Upper lobe of left lung (tissue), 6 donors: Measurements from ENCODE around the gene MED13L. TPM values are rescaled to one million over a fixed set of nuclear protein-coding genes. Genes with fewer than 3 reads are reported as not detected.

Source experiments
- ATAC-seq, 2 donors: fragments of 200-7000 bp; cut with Tn5 transposase; one replicate each; pipeline ENCODE4 v1.9.1; 2022; ENCODE audit warnings: mild to moderate bottlenecking in 2 of 2, moderate library complexity in 2 of 2; ENCODE audit not compliant: low FRiP score in 2 of 2
- DNase-seq, 2 donors: peaks; one replicate each; pipeline ENCODE4 v3.0.0-alpha.2; 2019 to 2020
- H3K27ac ChIP-seq, 4 donors: fragments of 200-600 bp; sonication (generic); one replicate each; pipeline ENCODE4 v1.5.1; 2016 to 2019
- H3K27me3 ChIP-seq, 4 donors: fragments of 200-600 bp; sonication (generic); one replicate each; pipeline ENCODE4 v1.5.1; 2017 to 2019
- H3K36me3 ChIP-seq, 4 donors: fragments of 200-600 bp; sonication (generic); one replicate each; pipeline ENCODE4 v1.5.1; 2016 to 2019
- H3K4me1 ChIP-seq, 4 donors: fragments of 200-600 bp; sonication (generic); one replicate each; pipeline ENCODE4 v1.5.1; 2018 to 2019
- H3K4me3 ChIP-seq, 4 donors: fragments of 200-600 bp; sonication (generic); one replicate each; pipeline ENCODE4 v1.5.1; 2017 to 2019; ENCODE audit warnings: mild to moderate bottlenecking in 2 of 4, moderate library complexity in 1 of 4
- H3K9me3 ChIP-seq, 4 donors: fragments of 200-600 bp; sonication (generic); one replicate each; pipeline ENCODE4 v1.5.1; 2018 to 2019
- CTCF ChIP-seq, 6 experiments: fragments of 450-650 bp in 4 of 6; fragments of 200-600 bp in 2 of 6; sonication (generic) in 2 of 6; IDR thresholded peaks; one replicate each; pipeline ENCODE4 v1.5.1; 2016 to 2019; ENCODE audit warnings: antibody characterized with exemption in 6 of 6
- EP300 ChIP-seq, 4 donors: sonication (generic); formaldehyde crosslinking; IDR thresholded peaks; one replicate each; pipeline ENCODE4 v1.5.1; 2017; ENCODE audit warnings: antibody characterized with exemption in 4 of 4, control low read depth in 2 of 4
- POLR2A ChIP-seq, 4 donors: fragments of 450-650 bp; IDR thresholded peaks; one replicate each; pipeline ENCODE4 v1.5.1; 2016 to 2017; ENCODE audit warnings: antibody characterized with exemption in 4 of 4, mild to moderate bottlenecking in 2 of 4
- POLR2AphosphoS5 ChIP-seq, 2 donors: sonication (generic); formaldehyde crosslinking; IDR thresholded peaks; one replicate each; pipeline ENCODE4 v1.5.1; 2017; ENCODE audit warnings: antibody characterized with exemption in 2 of 2
- WGBS, 2 donors: methylation state at CpG; one replicate each; pipeline ENCODE4 v1.1.5; 2017 to 2018; 5-methylcytosine and 5-hydroxymethylcytosine counted together
- total RNA-seq, 6 donors: library from RNA; depleted of rRNA in 4 of 6; stranded (reverse); fragments of >200 nt in 4 of 6; gene quantifications; one replicate each; pipeline versions ENCODE4 v1.1.0 to v1.2.1, GENCODE V29; 2016 to 2021
- donor health status: DM: no; HTN: no; CAD: no; lungs with moderate emphysema.
- donor health status: DM: no; HTN: yes; CAD: no; lungs with severe emphysema.

The MED13L gene
- total RNA-seq, 6 donors from 2014 or later: 96.6 to 178 (median 124) TPM

- Histone ChIP-seq H3K27me3 (no peaks in the 10 kb centered on the region), H3K4me3 (no peak overlapping the region), H3K27ac (no peak overlapping the region), H3K36me3 (no peaks in the 10 kb centered on the region), H3K4me1 (peaks cover 34 to 71% (median 44%) of the 10 kb centered on the region in 4 donors), H3K9me3 (no peaks in the 10 kb centered on the region)
- TF ChIP-seq POLR2AphosphoS5 (IDR thresholded peaks at IDR 0.05) (no peak), EP300 (IDR thresholded peaks at IDR 0.05) (no peak), CTCF (IDR thresholded peaks at IDR 0.05) (peak in 1 of 6 experiments; percentile 6)
- WGBS, 2 donors: 86 to 88% methylated on average over 4 of the region's 4 CpGs
- DNase-seq: no peak
- no peak for ATAC-seq
These were observed 136.2 kb downstream of the MED13L start for GRCh38 chr12:116141110-116141832.

GRCh38 chr12:116140529-116140928 lies 137.0 kb downstream of the MED13L start:
- no peaks in the 10 kb centered on the region for H3K36me3 ChIP-seq
- DNase-seq: no peak
- ATAC-seq: no peak
- 83 to 88% methylated on average over 4 of the region's 4 CpGs for WGBS, 2 donors
- H3K4me3 ChIP-seq: no peak overlapping the region
- H3K4me1 ChIP-seq: peaks cover 39 to 77% (median 50%) of the 10 kb centered on the region in 4 donors
- no peaks in the 10 kb centered on the region for H3K9me3 ChIP-seq
- no peak overlapping the region for H3K27ac ChIP-seq
- no peak for TF ChIP-seq POLR2AphosphoS5 (IDR thresholded peaks at IDR 0.05)
- no peak for TF ChIP-seq POLR2A (IDR thresholded peaks at IDR 0.05)
- TF ChIP-seq CTCF (IDR thresholded peaks at IDR 0.05): no peak
- no peak for TF ChIP-seq EP300 (IDR thresholded peaks at IDR 0.05)
- no peaks in the 10 kb centered on the region for H3K27me3 ChIP-seq

- no peak for ATAC-seq
- peaks cover 42 to 79% (median 52%) of the 10 kb centered on the region in 4 donors for H3K4me1 ChIP-seq
These were observed 138.7 kb downstream of the MED13L start for GRCh38 chr12:116138781-116139180.

GRCh38 chr12:116138364-116138763 lies 139.1 kb downstream of the MED13L start:
- 79 to 85% methylated on average over 2 of the region's 2 CpGs for WGBS, 2 donors
- ATAC-seq: peak in 1 of 2 donors; percentile 9
- Histone ChIP-seq H3K27me3 (no peaks in the 10 kb centered on the region), H3K27ac (no peak overlapping the region), H3K4me1 (peaks cover 42 to 79% (median 52%) of the 10 kb centered on the region in 4 donors), H3K36me3 (no peaks in the 10 kb centered on the region), H3K4me3 (no peak overlapping the region), H3K9me3 (no peaks in the 10 kb centered on the region)
- TF ChIP-seq POLR2A (IDR thresholded peaks at IDR 0.05) (no peak), POLR2AphosphoS5 (IDR thresholded peaks at IDR 0.05) (no peak), CTCF (IDR thresholded peaks at IDR 0.05) (no peak), EP300 (IDR thresholded peaks at IDR 0.05) (no peak)
- DNase-seq: no peak

More at GRCh38 chr12:116138781-116139180, 138.7 kb downstream of the MED13L start:
- no peak for DNase-seq
- Histone ChIP-seq H3K27ac (no peak overlapping the region), H3K27me3 (no peaks in the 10 kb centered on the region), H3K4me3 (no peak overlapping the region), H3K9me3 (no peaks in the 10 kb centered on the region), H3K36me3 (no peaks in the 10 kb centered on the region)
- TF ChIP-seq POLR2A (IDR thresholded peaks at IDR 0.05) (no peak), CTCF (IDR thresholded peaks at IDR 0.05) (no peak), POLR2AphosphoS5 (IDR thresholded peaks at IDR 0.05) (no peak), EP300 (IDR thresholded peaks at IDR 0.05) (no peak)

GRCh38 chr12:116137318-116137717 lies 140.2 kb downstream of the MED13L start:
- peaks cover 42 to 79% (median 51%) of the 10 kb centered on the region in 4 donors for H3K4me1 ChIP-seq

More at GRCh38 chr12:116137318-116137717, 140.2 kb downstream of the MED13L start:
- DNase-seq (no peak), ATAC-seq (no peak)
- Histone ChIP-seq H3K27ac (no peak overlapping the region), H3K27me3 (no peaks in the 10 kb centered on the region), H3K4me3 (no peak overlapping the region), H3K9me3 (no peaks in the 10 kb centered on the region), H3K36me3 (no peaks in the 10 kb centered on the region)
- 38% methylated on average over 2 of the region's 2 CpGs for WGBS, 2 donors
- TF ChIP-seq POLR2AphosphoS5 (IDR thresholded peaks at IDR 0.05) (no peak), POLR2A (IDR thresholded peaks at IDR 0.05) (no peak), CTCF (IDR thresholded peaks at IDR 0.05) (no peak), EP300 (IDR thresholded peaks at IDR 0.05) (no peak)
